Thyroid gland (tissue), 4 donors: ENCODE measurements around the gene PPFIA4.

Source experiments
- POLR2A ChIP-seq, 2 donors: fragments of 450-650 bp; IDR thresholded peaks; one replicate each; pipeline ENCODE4 v1.6.1; 2017; ENCODE audit warnings: antibody characterized with exemption in 2 of 2, mild to moderate bottlenecking in 2 of 2, moderate library complexity in 1 of 2
- TF ChIP-seq, protein P1 (sequence below), 6 experiments: fragments of 200-600 bp in 3 of 6; fragments of 450-650 bp in 3 of 6; sonication (generic) in 3 of 6; IDR thresholded peaks; one replicate each; pipeline ENCODE4 v1.5.1; 2016 to 2019; ENCODE audit warnings: antibody characterized with exemption in 6 of 6, mild to moderate bottlenecking in 2 of 6, inconsistent platforms in 1 of 6, moderate library complexity in 1 of 6

DNA sequence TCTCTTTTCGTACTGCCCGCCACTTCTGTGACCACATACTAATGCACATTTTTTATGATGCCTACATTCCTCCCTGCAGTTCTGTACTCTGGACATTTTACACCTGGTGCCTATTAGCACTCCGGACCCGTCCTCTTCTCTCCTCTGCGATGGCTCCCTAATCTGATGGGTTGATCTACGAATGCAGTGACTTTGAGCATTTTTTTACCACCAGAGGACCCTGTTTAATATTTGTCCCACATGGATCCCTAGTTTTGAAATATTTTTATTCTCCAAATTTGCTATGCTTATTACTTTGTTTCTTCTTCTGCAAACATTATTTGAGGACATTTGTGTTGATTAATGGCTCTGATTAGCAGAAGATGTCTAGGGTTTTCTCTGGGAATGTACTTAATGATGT, 5.2 kb downstream of the PPFIA4 start:
- TF ChIP-seq POLR2A (IDR thresholded peaks at IDR 0.05): no peak
- TF ChIP-seq, protein P1, sequence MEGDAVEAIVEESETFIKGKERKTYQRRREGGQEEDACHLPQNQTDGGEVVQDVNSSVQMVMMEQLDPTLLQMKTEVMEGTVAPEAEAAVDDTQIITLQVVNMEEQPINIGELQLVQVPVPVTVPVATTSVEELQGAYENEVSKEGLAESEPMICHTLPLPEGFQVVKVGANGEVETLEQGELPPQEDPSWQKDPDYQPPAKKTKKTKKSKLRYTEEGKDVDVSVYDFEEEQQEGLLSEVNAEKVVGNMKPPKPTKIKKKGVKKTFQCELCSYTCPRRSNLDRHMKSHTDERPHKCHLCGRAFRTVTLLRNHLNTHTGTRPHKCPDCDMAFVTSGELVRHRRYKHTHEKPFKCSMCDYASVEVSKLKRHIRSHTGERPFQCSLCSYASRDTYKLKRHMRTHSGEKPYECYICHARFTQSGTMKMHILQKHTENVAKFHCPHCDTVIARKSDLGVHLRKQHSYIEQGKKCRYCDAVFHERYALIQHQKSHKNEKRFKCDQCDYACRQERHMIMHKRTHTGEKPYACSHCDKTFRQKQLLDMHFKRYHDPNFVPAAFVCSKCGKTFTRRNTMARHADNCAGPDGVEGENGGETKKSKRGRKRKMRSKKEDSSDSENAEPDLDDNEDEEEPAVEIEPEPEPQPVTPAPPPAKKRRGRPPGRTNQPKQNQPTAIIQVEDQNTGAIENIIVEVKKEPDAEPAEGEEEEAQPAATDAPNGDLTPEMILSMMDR (IDR thresholded peaks at IDR 0.05): no peak
